Measurements from ENCODE around the gene ABCA12. TPM values are rescaled to one million over a fixed set of nuclear protein-coding genes. Genes with fewer than 3 reads are reported as not detected.

ABCA12 gene
- total and polyA plus RNA-seq, 2 of the 8 experiments (the other 6 are each of a cell fraction or from before 2014, with no cell fraction given): not detected

GRCh38 chr2:215022418-215022817 lies 116.0 kb downstream of the ABCA12 start:
- H2AK5ac ChIP-seq (ENCODE audit: low read depth, low read length): no peak overlapping the region
- H4K5ac ChIP-seq (ENCODE audit: insufficient read length, low read depth, low read length): no peak overlapping the region
- WGBS, 2 experiments (ENCODE audit: extremely low coverage in 1 of 2, insufficient coverage in 1 of 2, insufficient read length in 1 of 2, insufficient replicate concordance in 2 of 2, low coverage in 1 of 2, low lambda C conversion rate in 2 of 2, missing lambda C conversion rate in 1 of 2): 22% methylated on average over 3 of the region's 3 CpGs; no CpG with 5 or more reads in 1 of the 2 experiments
- H3K79me2 ChIP-seq (ENCODE audit: control insufficient read depth in 1 of 2, insufficient read depth in 2 of 2, low read length in 2 of 2): no peaks in the 10 kb centered on the region
- H3K27ac ChIP-seq (ENCODE audit: low read depth, low read length): no peak overlapping the region
- TF ChIP-seq CTCF (IDR thresholded peaks at IDR 0.05; ENCODE audit: control extremely low read depth in 1 of 3, insufficient read depth in 1 of 3, low read depth in 1 of 3, low read length in 3 of 3): no peak
- peak; percentile 75; the same call in 1 of the 2 replicates for TF ChIP-seq JUND (IDR thresholded peaks at IDR 0.05; ENCODE audit: low read length)
- H3K4me1 ChIP-seq (replicated peaks in 1 of 4; ENCODE audit: control insufficient read depth in 3 of 4, insufficient read depth in 4 of 4, low read length in 3 of 4): no peaks in the 10 kb centered on the region; a peak in 1 of 7 replicates
- H3K36me3 ChIP-seq (ENCODE audit: control insufficient read depth in 2 of 4, insufficient read depth in 4 of 4, low read length in 3 of 4): no peaks in the 10 kb centered on the region
- no peak overlapping the region for H4K91ac ChIP-seq (replicated peaks; ENCODE audit: insufficient read length, low read length)
- H2BK20ac ChIP-seq (ENCODE audit: low read length): no peak overlapping the region
- no peak overlapping the region for H3K4me3 ChIP-seq (ENCODE audit: extremely low read depth in 1 of 4, insufficient read depth in 2 of 4, low read depth in 3 of 4, low read length in 4 of 4)
- no peak overlapping the region for H3K18ac ChIP-seq (ENCODE audit: extremely low read depth, low read length)
- H2AFZ ChIP-seq (ENCODE audit: low read length): no peak overlapping the region
- H2BK120ac ChIP-seq (replicated peaks; ENCODE audit: low read depth, low read length): no peak overlapping the region
- no peaks in the 10 kb centered on the region for H3K9me3 ChIP-seq (ENCODE audit: insufficient read depth in 2 of 2, low read depth in 1 of 2, low read length in 1 of 2)
- H2BK5ac ChIP-seq (ENCODE audit: low read depth, low read length): no peak overlapping the region
- DNase-seq (ENCODE audit: low read depth in 1 of 2, low spot score in 2 of 2) (no peak), FAIRE-seq (peak; percentile 76)
- no peak overlapping the region for H2BK12ac ChIP-seq (ENCODE audit: low read depth, low read length)
- H3K56ac ChIP-seq (replicated peaks; ENCODE audit: insufficient read length, low read depth, low read length): no peak overlapping the region
- H3K14ac ChIP-seq (ENCODE audit: insufficient read length): no peak overlapping the region
- ChIA-PET CTCF (ENCODE audit: partially characterized antibody) (interaction anchor here (0.7 kb wide), 1 partner anchor 242 kb away, joined by 3 read pairs; no protein-coding TSS in a partner anchor), POLR2A (ENCODE audit: partially characterized antibody) (no interaction called here)
- no peak overlapping the region for H4K8ac ChIP-seq (ENCODE audit: extremely low read depth, insufficient read depth, low read length)
- no peaks in the 10 kb centered on the region for H4K20me1 ChIP-seq (replicated peaks in 1 of 2; ENCODE audit: control insufficient read depth in 1 of 2, insufficient read depth in 2 of 2, low read length in 2 of 2)
- no peak overlapping the region for H2BK15ac ChIP-seq (ENCODE audit: low read length)
- no peaks in the 10 kb centered on the region for H3K79me1 ChIP-seq (ENCODE audit: low read depth, low read length)
- no peak overlapping the region for H3K4me2 ChIP-seq (ENCODE audit: insufficient read depth in 1 of 2, low read depth in 2 of 2, low read length in 2 of 2)
- H3K4ac ChIP-seq (replicated peaks; ENCODE audit: insufficient read length, low read depth, low read length): no peak overlapping the region
- no peaks in the 10 kb centered on the region for H3K23me2 ChIP-seq (ENCODE audit: low read depth, low read length)
- no peaks in the 10 kb centered on the region for H3K27me3 ChIP-seq (replicated peaks in 1 of 4; ENCODE audit: control insufficient read depth in 3 of 4, extremely low read depth in 1 of 4, insufficient read depth in 3 of 4, low read length in 3 of 4)
- H3K9ac ChIP-seq (replicated peaks in 1 of 4; ENCODE audit: extremely low read depth in 1 of 4, low read depth in 3 of 4, low read length in 3 of 4): no peak overlapping the region
- H3K23ac ChIP-seq (ENCODE audit: insufficient read length): no peak overlapping the region
